ENCODE measurements around the gene TRAK1.

Gene TRAK1

DNA sequence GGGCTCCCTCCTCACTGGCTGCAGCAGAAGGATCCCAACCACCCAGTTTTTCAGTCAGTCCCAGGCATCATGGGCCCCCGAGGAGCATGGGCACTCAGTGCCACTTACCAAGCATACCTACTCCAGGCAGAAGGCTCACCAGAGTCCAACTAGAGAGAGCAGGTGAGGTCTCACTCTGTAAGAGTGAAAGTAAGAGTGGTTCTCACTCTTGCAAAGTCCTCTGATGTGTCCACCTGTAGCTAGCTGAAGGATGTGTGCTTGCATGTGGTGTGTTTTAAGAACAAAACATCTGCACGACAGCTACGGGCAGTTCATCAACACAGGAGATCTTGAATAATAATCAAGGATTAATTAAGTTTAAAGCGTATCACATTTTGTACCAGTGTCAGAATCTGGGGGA, 125.1 kb downstream of the TRAK1 start:
- no peak for DNase-seq

- no peak for DNase-seq
These were observed 125.8 kb downstream of the TRAK1 start for GRCh38 chr3:42216931-42217333.

- DNase-seq = no peak
These were observed 129.4 kb downstream of the TRAK1 start for GRCh38 chr3:42220436-42221121.

DNA sequence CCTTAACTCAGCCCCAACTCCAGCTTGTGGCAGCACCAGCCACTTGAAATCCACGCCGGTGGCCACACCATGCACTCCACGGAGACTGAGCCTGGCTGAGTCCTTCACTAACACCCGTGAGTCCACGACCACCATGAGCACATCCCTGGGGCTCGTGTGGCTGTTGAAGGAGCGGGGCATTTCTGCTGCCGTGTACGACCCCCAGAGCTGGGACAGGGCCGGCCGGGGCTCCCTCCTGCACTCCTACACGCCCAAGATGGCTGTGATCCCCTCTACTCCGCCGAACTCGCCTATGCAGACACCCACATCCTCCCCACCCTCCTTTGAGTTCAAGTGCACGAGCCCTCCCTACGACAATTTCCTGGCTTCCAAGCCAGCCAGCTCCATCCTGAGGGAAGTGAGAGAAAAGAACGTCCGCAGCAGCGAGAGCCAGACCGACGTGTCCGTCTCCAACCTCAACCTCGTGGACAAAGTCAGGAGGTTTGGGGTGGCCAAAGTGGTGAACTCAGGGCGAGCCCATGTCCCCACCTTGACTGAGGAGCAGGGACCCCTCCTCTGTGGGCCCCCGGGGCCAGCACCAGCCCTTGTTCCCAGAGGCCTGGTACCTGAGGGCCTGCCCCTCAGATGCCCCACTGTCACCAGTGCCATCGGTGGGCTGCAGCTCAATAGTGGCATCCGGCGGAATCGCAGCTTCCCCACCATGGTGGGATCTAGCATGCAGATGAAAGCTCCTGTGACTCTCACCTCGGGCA, 132.0 kb downstream of the TRAK1 start:
- no peak for DNase-seq

GRCh38 chr3:42224178-42224577, 133.0 kb downstream of the TRAK1 start:
- DNase-seq = no peak

DNA sequence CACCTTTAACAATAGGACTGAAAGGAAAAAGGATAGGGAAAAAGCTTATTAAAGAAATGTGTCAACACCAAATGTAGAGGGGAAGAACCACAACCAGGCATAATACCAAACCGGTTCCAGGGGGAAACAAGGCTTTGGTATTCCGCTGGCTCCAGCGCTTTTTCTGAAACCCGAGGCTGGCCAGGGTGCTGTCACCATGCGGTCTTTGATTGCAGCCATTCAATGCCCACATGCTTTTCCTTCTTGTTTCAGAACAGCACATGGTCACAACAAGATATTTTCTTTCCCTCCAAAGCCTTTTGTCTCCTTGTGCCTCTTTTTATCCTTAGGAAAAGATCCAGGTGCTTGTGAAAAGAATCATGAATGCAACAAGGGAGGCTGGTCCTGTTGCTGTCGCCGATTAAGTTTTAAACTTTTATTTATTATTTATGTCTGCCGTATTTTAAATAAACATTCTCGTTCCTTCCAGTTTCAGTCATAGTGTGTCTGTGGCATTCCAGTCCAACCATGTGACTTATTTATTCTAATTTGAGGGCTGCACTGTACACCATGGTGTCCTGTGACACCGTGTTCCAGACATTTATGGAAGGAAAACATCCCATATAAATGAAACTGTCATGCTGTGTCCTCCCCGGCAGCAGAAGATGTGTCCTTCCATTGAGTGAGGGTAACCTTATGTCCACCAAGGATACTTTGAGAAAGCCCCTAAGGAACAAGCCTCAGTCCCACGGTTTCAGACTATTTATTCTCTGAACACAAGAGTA, 133.7 kb downstream of the TRAK1 start:
- no peak for DNase-seq

DNA sequence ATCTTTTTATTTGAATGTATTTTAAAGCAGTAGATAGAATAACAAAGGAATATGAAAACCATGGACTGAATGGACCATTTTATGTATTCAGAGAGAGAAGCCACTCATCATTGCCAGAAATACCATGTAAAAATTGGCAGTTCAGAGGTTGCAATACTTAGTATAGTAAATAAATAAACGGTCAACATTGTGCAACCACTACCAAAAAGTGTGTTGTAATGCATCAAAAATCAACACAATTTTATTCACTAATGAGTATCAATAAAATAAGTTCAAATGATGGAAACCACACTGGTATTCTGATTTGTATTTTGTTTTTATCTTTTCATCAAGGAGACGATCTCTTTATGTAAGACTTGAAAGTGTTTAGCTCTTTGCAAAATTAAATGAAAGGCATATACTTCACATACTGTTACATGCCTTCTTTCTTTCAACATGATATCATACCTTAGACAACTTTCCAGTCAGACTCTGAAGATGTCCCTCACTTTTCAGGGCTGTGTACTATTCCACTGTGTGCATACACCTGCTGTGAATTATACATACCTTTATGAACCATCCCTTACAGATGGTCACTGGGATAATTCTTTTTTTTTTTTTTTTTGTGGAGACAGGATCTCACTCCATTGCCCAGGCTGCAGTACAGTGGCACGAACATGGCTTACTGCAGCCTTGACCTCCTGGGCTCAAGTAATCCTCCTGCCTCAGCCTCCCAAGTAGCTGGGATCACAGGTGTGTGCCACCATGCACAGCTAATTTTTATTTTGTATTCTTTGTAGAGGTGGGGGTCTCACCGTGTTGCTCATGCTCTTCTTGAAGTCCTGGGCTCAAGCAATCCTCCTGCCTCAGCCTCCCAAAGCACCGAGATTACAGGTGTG, 134.6 kb downstream of the TRAK1 start:
- DNase-seq = no peak

GRCh38 chr3:42226470-42227425, 135.6 kb downstream of the TRAK1 start:
- peak in 2 of 3 donors; percentile 2 to 10 for DNase-seq

DNA sequence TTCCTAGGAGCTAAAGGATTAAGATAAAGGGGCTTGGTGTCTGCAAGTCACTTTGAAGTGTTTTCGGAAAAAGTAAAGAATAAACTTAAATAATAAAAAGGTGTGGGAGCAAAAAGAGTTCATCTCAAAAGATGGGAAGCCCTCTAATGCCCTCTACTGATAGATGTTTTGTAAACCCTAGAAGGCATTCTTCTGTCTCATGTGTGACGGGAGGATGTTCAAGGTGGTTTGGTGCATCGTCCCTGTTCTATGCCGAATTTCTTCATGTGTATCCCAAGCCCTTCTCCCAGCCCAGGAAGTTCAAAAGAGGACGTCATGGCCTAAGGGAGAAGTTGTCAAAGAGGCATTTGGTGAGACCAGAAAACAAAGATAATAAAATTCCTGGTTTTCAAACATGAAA, 137.6 kb downstream of the TRAK1 start:
- DNase-seq = no peak

- no peak for DNase-seq
These were observed 138.2 kb downstream of the TRAK1 start for GRCh38 chr3:42229266-42229941.

DNA sequence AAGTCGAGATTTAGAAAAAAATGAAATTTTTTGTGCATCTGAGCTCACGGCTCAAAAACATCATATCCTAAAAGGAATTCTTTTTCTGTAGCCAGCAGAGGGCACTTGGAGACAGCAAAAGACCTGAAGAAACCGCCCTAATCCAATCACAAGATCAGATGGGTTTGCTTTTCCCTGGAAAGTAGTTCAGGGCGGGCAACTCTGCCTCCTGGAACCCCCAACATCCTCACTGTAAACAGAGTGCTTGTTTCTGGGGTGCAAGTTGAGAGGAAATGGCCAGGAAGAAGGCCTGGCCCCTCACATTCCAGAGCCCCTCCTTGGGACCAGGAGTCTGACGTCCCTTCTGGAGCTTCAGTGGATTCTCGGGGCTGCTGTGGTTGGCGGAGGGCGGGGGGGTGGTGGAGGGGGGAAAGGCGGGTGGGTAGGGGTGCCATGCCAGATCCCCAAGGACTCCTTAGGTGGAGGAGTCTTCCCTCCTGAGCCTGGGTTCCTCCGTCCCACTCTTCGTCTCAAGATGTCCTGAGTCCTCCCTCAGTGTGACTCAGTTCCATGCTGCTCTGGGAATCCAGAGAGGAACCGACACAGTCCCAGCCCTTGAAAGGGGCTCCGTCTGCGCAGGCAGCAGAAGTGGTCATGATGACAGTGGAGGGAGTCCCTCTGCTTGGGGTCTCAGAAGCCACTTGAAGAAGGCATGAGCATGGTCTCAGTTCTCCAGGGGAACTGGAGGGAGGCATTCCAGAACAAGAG, 139.0 kb downstream of the TRAK1 start:
- peak; percentile 35 to 50 (median 48) for DNase-seq

- no peak for DNase-seq
These were observed 139.7 kb downstream of the TRAK1 start for GRCh38 chr3:42230860-42231259.

DNA sequence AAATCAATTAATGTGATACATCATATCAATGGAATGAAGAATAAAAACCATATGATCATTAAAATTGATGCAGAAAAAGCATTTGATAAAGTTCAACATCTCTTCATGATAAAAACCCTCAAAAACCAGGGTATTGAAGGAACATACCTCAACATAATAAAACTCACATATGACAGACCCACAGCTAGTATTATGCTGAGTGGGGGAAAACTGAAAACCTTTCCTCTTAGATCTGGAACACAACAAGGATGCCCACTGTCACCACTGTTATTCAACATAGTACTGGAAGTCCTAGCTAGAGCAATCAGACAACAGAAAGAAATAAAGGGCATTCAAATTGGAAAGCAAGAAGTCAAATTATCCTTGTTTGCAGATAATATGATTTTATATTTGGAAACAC, 144.4 kb downstream of the TRAK1 start:
- no peak for DNase-seq

DNA sequence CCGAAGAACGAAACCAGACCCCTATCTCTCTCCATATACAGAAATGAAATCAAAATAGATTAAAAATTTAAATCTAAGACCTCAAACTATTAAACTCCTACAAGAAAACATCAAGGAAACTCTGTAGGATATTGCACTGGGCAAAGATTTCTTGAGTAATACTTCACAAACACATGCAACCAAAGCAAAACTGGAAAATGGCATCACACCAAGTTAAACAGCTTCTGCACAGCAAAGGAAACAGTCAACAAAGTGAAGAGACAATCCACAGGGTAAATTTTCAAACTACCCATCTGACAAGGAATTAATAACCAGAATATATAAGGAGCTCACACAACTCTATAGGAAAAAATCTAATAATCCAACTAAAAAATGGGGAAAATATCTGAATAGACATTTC, 145.5 kb downstream of the TRAK1 start:
- no peak for DNase-seq

DNA sequence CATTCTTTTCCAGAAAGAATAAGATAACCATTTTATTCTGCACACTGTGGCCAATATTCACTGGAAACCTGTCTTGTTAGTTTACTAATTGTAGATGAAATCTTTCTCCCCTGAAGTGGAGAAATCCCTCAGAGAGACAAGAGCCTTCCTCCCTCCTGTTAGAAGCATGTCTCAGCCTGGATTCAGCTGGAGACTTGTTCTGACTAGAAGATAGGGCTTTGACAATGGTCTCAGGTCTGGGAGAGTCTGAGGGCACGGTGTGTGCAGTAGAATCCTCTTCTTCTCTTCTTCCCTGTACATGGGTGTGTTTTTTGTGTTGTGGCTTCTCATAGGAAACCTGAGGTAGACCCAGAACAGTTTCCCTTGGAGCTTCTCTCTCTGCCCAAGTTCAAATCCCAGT, 154.9 kb downstream of the TRAK1 start:
- no peak for DNase-seq

GRCh38 chr3:42247576-42248027, 156.4 kb downstream of the TRAK1 start:
- peak; percentile 62 to 72 (median 69) for DNase-seq

DNA sequence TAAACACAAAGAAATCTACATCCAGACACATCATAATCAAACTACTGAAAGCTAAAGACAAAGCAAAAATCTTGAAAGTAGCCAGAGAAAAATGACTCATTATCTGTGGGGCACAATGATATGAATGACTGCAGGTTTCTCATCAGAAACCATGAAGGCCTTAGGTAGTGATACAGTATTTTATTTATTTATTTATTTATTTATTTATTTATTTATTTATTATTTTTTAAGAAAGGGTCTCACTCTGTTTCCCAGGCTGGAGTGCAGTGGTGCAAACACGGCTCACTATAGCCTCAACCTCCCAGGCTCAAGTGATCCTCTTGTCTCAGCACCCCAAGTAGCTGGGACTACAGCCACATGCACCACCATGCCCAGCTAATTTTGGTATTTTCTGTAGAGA, 159.6 kb downstream of the TRAK1 start:
- no peak for DNase-seq

DNA sequence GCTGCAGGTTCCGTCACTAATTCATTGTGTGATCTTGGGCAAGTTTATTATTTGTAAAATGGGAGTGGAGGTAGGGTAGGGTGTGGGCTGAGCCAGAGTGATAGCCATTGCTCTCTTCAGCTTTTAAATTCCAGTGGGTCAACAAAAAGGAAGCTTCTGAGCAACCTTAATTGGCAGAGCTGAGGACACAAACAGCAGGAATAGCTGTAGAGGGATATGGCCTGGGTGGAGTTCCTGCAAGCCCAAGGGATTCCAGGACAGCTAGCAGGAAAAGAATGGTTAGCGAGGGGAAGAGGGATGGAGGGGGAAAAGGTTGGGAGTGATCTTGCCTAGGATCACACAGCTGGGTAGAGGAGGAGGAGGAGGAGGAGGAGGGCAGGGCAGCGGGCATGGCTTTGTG, 163.4 kb downstream of the TRAK1 start:
- no peak for DNase-seq

- no peak for DNase-seq
These were observed 165.1 kb downstream of the TRAK1 start for GRCh38 chr3:42256135-42256819.

DNA sequence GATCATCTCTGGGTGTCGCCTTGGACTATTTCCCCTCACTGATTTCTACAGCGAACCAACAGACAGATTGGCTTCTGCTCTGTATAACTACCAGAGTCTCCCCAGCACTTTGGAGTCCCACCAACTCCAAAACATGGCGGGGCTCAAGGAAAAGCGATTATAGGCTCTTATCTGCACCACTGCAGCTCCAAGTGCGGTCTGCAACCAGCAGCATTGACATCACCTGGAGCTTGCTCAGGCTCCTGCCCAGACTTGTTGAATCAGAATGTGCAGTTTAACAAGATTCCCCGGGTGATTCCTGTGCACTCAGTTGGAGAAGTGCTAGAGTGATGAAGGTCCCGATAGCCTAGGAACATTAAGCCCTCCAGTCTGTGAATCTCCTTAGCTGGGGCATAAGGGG, 165.8 kb downstream of the TRAK1 start:
- DNase-seq = no peak

Data from suppressor macrophage treated with lipopolysaccharide for 1 hour (primary cell).